HepG2 (cell line): ENCODE data around the gene ELL. TPM values are rescaled to one million over a fixed set of nuclear protein-coding genes. Genes with fewer than 3 reads are reported as not detected.
A peak's percentile ranks its signal among the peaks of the same experiment; 100 is the strongest.

Experiments
- AGO2 ChIP-seq: fragments of 200-400 bp; formaldehyde crosslinking; optimal IDR thresholded peaks from 2 replicates; pipeline ENCODE3; 2017; ENCODE audit warnings: mild to moderate bottlenecking, low read depth, low read length, moderate library complexity
- ARHGAP35 ChIP-seq: sonication (generic); formaldehyde crosslinking; IDR thresholded peaks from 2 replicates; pipeline ENCODE4 v1.9.0; 2022; ENCODE audit warnings: mild to moderate bottlenecking, inconsistent platforms, moderate library complexity, missing genetic modification reagents, borderline replicate concordance
- ARNT ChIP-seq: fragments of 450-650 bp; IDR thresholded peaks from 2 replicates; pipeline ENCODE4 v1.6.1; 2017
- BCLAF1 ChIP-seq: fragments of 450-650 bp; IDR thresholded peaks from 2 replicates; pipeline ENCODE4 v1.6.1; 2017; ENCODE audit warnings: mild to moderate bottlenecking
- EED ChIP-seq: sonication (generic); formaldehyde crosslinking; IDR thresholded peaks from 2 replicates; pipeline ENCODE4 v1.5.0; 2020; ENCODE audit warnings: mild to moderate bottlenecking, missing genetic modification reagents
- HINFP ChIP-seq: sonication (generic); formaldehyde crosslinking; IDR thresholded peaks from 2 replicates; pipeline ENCODE4 v1.4.0; 2020; ENCODE audit warnings: low read depth, mild to moderate bottlenecking, missing genetic modification reagents
- HOXA3 ChIP-seq: sonication (generic); formaldehyde crosslinking; IDR thresholded peaks from 2 replicates; pipeline ENCODE4 v1.5.0; 2020; ENCODE audit warnings: missing genetic modification reagents
- PPARG ChIP-seq: conservative IDR thresholded peaks from 2 replicates; pipeline ENCODE4 v1.6.1; 2016; ENCODE audit warnings: missing biosample characterization, missing genetic modification reagents
- SALL1 ChIP-seq: sonication (generic); formaldehyde crosslinking; IDR thresholded peaks from 2 replicates; pipeline ENCODE4 v1.8.0; 2022; ENCODE audit warnings: mild to moderate bottlenecking, missing genetic modification reagents
- ZNF274 ChIP-seq: sonication (generic); formaldehyde crosslinking; IDR thresholded peaks from 2 replicates; pipeline ENCODE4 v1.5.1; 2020; ENCODE audit warnings: mild to moderate bottlenecking, missing genetic modification reagents
- ZNF318 ChIP-seq: sonication (generic); formaldehyde crosslinking; IDR thresholded peaks from 2 replicates; pipeline ENCODE4 v1.4.0; 2020; ENCODE audit warnings: mild to moderate bottlenecking, missing genetic modification reagents
- ZNF430 ChIP-seq: sonication (generic); formaldehyde crosslinking; IDR thresholded peaks from 2 replicates; pipeline ENCODE4 v1.9.0; 2021; ENCODE audit warnings: mild to moderate bottlenecking, missing genetic modification reagents
- ZNF749 ChIP-seq: sonication (generic); formaldehyde crosslinking; IDR thresholded peaks from 2 replicates; pipeline ENCODE4 v1.8.0; 2022; ENCODE audit warnings: mild to moderate bottlenecking, missing genetic modification reagents, moderate library complexity, borderline replicate concordance
- polyA plus RNA-seq, 8 experiments: library from polyadenylated mRNA; depleted of rRNA in 3 of 8; stranded (reverse) in 7 of 8; unstranded in 1 of 8; fragments of >200 nt; fragmentation: Illumina TruSeq in 4 of 8; extraction: Trizol in 4 of 8; gene quantifications; 2 replicates each; pipeline versions ENCODE4 v1.2.1 to v1.2.3, GENCODE V29; 2011 to 2016; ENCODE audit warnings: low read depth in 4 of 8, missing spikeins in 1 of 8, mixed read lengths in 1 of 8; ENCODE audit not compliant: insufficient read depth in 1 of 8
- total RNA-seq, 5 experiments: library from RNA; depleted of rRNA; stranded (reverse); fragments of >200 nt; fragmentation: Illumina TruSeq; extraction: Trizol; gene quantifications; 2 replicates each; pipeline ENCODE4 v1.2.3, GENCODE V29; 2016; ENCODE audit warnings: low read depth in 1 of 5
- TF ChIP-seq, protein P1 (sequence below): sonication (generic); formaldehyde crosslinking; IDR thresholded peaks from 2 replicates; pipeline ENCODE4 v1.4.0; 2020; ENCODE audit warnings: mild to moderate bottlenecking, low read depth, missing genetic modification reagents

Gene ELL
- total and polyA plus RNA-seq, 2 of the 13 experiments (the other 11 are each of a cell fraction or from before 2014, with no cell fraction given) = 3.7 to 5.4 TPM

GRCh38 chr19:18478545-18479311, 43.1 kb downstream of the ELL start (continued):
- TF ChIP-seq HINFP (peak; percentile 39; the same call in 1 of the 2 replicates), PPARG (peak; percentile 68), ZNF274 (CRISPR knock-in tag) (0 out of 2 replicates have a peak, but pooled peaks have one; percentile 58), BCLAF1 (no peak), HOXA3 (CRISPR knock-in tag) (peak; percentile 89; the same call in 1 of the 2 replicates), SALL1 (peak; percentile 95), ARHGAP35 (CRISPR knock-in tag) (no peak), EED (CRISPR knock-in tag) (0 out of 2 replicates have a peak, but pooled peaks have one; percentile 15), AGO2 (no peak), ARNT (no peak), ZNF318 (CRISPR knock-in tag) (0 out of 2 replicates have a peak, but pooled peaks have one; percentile 24), ZNF749 (CRISPR knock-in tag) (0 out of 2 replicates have a peak, but pooled peaks have one; percentile 64), ZNF430 (peak; percentile 70; the same call in 1 of the 2 replicates)
- TF ChIP-seq, protein P1, sequence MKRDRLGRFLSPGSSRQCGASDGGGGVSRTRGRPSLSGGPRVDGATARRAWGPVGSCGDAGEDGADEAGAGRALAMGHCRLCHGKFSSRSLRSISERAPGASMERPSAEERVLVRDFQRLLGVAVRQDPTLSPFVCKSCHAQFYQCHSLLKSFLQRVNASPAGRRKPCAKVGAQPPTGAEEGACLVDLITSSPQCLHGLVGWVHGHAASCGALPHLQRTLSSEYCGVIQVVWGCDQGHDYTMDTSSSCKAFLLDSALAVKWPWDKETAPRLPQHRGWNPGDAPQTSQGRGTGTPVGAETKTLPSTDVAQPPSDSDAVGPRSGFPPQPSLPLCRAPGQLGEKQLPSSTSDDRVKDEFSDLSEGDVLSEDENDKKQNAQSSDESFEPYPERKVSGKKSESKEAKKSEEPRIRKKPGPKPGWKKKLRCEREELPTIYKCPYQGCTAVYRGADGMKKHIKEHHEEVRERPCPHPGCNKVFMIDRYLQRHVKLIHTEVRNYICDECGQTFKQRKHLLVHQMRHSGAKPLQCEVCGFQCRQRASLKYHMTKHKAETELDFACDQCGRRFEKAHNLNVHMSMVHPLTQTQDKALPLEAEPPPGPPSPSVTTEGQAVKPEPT (CRISPR knock-in tag) = peak; percentile 61; the same call in 1 of the 2 replicates
